GM12892 (cell line): ENCODE data around the gene SF3A2.

Source experiments
- POLR2A ChIP-seq: IDR thresholded peaks from 2 replicates; pipeline ENCODE4 v1.6.1; 2011; ENCODE audit warnings: low read depth, low read length, control low read depth
- POLR2AphosphoS5 ChIP-seq: IDR thresholded peaks from 2 replicates; pipeline ENCODE4 v1.6.1; 2011; ENCODE audit warnings: low read depth, low read length, control low read depth
- TAF1 ChIP-seq: IDR thresholded peaks from 2 replicates; pipeline ENCODE4 v1.6.1; 2011; ENCODE audit warnings: low read depth, mild to moderate bottlenecking, control low read depth, low read length, borderline replicate concordance

DNA sequence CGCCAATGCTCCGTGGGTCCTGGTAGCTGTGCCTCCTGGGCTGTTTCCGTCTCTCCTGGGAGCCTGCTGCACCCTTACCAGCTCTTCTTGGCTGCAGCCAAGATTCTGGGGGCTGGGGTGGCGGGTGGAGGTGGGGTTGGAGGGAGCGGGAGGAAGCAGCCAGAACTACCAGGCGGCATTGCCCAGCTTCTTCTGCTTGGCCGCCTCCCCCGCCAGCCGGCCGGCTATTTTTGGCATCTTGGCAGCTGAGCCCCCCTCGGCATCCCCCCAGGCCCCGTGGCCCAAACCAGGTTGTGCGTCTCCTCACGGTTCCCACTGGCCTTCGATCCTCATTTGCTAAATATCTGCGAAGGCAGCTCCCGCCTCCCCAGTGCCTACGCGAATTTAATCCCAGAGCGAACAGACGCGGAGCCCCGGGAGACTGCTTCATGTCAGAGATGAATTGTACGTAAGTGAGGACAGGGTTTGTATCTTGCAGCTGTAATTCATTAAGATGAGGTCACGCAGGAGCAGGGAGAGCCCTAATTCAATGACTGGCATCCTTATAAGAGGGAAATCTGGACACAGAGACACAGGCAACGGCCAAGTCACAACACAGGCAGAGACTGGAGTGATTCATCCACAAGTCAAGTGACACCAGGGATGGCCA lies 58.2 kb downstream of the SF3A2 start:
- TF ChIP-seq POLR2A (no peak), TAF1 (no peak), POLR2AphosphoS5 (no peak)
